Dermis microvascular lymphatic vessel endothelial cell (primary cell): ENCODE data around the gene PPP1R9B. TPM values are rescaled to one million over a fixed set of nuclear protein-coding genes. Genes with fewer than 3 reads are reported as not detected.

Source experiments
- DNase-seq, 2 donors: peaks; one replicate each; pipeline versions ENCODE4 v3.0.0 to v3.0.0-alpha.2; 2010; ENCODE audit warnings: low read depth in 2 of 2
- total RNA-seq: library from RNA; depleted of rRNA; stranded (reverse); fragments of >200 nt; gene quantifications from 2 replicates; pipeline ENCODE4 v1.2.1, GENCODE V29; 2014

Gene PPP1R9B, protein sequence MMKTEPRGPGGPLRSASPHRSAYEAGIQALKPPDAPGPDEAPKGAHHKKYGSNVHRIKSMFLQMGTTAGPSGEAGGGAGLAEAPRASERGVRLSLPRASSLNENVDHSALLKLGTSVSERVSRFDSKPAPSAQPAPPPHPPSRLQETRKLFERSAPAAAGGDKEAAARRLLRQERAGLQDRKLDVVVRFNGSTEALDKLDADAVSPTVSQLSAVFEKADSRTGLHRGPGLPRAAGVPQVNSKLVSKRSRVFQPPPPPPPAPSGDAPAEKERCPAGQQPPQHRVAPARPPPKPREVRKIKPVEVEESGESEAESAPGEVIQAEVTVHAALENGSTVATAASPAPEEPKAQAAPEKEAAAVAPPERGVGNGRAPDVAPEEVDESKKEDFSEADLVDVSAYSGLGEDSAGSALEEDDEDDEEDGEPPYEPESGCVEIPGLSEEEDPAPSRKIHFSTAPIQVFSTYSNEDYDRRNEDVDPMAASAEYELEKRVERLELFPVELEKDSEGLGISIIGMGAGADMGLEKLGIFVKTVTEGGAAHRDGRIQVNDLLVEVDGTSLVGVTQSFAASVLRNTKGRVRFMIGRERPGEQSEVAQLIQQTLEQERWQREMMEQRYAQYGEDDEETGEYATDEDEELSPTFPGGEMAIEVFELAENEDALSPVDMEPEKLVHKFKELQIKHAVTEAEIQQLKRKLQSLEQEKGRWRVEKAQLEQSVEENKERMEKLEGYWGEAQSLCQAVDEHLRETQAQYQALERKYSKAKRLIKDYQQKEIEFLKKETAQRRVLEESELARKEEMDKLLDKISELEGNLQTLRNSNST
- 21.3 and 23.6 TPM in 2 replicates for total RNA-seq

DNA sequence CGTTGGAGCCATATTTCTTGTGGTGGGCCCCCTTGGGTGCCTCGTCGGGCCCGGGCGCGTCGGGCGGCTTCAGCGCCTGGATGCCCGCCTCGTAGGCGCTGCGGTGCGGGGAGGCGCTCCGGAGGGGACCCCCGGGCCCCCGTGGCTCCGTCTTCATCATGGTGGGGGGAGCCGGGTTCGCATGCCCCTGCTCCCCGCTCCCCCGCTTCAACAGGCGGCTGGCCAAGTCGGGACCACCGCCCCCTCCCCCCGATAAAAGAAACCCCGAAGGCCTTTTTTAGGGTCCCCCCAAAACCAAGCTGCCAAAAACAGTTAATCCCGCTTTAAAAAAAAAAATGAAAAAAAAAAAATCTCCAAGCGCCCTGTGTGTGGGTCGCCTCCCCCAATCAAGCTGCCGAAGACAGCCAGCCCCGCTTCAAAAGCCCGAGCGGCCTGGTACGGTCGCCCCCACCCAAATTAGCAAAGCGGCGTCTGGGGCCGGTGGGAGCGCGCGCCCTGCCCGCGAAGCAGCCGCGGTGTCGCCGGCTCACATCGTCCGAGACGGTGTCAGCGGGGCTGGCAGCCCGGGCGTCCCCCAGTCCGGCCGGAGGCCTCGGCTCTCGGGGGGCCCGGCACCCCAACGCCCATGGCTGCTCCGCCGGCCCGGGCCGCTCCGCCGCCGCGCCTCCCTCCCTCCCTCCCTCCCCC, at the start of gene PPP1R9B:
PPP1R9B (minus strand) TSS at position 324 of the 687 bp plus-strand sequence; CDS start at position 160, 164 bp downstream.
- DNase-seq: no peak

DNA sequence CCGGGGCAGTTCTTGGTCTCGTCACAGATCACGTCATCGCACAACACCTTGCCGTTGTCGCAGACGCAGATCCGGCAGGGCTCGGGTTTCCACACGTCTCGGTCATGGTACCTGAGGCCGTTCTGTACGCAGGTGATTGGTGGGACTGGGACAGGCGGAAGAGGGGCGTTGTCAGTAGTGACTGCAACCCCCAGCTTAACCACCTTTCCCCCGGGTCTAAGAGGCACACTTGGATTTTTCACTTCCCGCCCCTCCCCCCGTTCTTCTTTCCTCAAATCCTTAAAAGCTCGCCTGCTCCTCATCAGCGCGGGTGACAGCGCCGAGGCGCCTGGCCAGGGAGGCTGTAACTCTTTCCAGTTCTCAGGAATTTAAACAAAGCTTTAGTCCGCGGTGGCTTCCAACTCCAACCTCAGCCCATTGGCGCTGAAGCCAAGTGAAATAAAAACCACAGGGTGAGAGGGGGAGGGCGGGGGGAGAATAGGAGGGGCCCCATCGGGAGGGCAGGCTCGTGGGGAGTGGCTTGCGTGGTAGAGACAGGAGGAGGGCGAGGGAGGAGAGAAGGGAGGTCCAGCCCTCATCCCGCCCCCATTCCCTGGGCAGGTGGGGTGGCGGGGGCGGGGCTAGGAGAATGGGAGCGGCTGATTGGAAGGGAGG, 49.5 kb upstream of the PPP1R9B start:
- DNase-seq: peak; percentile 61 to 74

DNA sequence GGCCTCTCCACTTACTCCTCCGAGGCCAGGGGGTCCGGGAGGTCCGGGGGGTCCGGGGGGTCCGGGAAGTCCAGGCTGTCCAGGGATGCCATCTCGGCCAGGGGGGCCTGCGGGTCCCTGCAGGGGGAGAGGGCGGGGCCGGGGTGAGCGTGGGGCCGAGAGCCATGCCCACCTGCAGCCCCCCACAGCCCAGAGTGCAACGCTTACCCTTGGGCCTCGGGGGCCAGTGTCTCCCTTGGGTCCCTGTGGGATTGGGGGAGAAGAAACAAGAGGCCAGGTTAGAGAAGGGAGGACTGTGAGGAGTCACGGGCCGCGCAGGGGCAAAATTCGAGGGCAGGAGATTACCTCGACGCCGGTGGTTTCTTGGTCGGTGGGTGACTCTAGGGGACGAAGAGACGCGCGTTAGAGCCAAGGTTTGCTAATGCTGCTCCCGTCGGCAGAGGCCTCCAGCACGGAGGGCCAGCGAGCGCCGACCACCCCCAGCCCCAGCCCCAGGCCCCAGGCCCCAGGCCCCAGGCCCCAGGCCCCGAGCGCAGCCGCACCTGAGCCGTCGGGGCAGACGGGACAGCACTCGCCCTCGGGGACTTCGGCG, 48.8 kb upstream of the PPP1R9B start:
- DNase-seq: no peak

DNA sequence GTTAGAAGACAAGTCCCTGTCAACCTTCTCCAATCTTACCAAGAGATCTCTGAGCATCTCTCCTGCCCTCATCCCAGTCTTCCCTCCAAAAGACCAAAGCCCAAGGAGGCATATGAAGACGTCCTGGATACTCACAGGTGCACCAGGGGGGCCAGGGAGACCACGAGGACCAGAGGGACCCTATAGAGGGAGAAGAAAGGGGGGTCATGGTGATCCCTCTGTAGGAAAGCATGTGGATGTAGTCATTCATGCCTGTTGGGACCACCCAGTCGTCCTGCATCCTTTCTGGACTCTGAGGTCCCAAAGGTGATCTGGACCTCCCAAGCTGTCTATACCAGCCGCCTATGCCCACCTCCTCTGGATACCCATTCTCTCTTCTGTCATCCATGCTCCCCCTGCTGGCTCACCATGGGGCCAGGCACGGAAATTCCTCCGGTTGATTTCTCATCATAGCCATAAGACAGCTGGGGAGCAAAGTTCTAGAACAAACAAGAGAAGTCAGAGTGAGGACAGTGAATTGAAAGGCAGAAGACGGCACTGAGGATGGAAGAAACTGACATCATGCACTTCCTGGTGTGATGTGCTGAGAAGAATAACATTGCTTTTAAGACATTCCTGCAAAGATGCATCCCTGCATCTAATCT, 47.7 kb upstream of the PPP1R9B start:
- peak; percentile 36 to 70 for DNase-seq

DNA sequence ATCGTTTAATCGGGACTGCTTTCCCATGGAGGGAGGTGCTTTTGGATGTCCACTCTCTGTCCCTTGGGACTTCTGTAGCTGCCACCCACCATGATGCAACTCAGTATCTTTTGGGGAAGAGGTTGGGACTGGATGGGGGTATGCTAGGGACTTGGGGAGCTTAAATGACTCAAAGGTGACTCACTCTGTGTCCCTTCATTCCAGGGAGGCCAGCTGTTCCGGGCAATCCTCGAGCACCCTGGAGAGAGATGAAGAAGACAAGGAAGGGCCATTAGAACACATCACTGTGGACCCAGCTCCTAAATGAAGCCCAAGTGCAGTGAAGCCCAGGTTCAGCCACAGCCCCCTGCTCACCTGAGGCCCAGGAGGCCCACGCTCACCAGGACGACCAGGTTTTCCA, 46.3 kb upstream of the PPP1R9B start:
- no peak for DNase-seq

DNA sequence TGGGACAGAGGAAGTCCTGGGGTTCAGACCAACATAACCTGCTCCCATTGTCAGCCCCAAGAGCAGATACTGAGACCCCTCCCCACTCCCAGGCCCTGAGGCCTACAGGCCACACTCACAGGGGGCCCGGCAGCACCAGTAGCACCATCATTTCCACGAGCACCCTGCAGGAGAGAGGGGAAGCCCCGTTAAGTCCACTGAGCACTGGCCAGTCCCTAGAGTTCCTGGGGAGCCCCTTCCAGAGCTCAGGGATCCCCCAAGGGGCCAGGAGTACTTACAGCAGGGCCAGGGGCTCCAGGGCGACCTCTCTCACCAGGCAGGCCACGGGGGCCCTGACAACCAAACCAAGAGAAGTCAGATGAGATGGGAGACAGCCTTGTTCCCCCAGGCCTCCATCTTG, 45.6 kb upstream of the PPP1R9B start:
- DNase-seq: no peak

DNA sequence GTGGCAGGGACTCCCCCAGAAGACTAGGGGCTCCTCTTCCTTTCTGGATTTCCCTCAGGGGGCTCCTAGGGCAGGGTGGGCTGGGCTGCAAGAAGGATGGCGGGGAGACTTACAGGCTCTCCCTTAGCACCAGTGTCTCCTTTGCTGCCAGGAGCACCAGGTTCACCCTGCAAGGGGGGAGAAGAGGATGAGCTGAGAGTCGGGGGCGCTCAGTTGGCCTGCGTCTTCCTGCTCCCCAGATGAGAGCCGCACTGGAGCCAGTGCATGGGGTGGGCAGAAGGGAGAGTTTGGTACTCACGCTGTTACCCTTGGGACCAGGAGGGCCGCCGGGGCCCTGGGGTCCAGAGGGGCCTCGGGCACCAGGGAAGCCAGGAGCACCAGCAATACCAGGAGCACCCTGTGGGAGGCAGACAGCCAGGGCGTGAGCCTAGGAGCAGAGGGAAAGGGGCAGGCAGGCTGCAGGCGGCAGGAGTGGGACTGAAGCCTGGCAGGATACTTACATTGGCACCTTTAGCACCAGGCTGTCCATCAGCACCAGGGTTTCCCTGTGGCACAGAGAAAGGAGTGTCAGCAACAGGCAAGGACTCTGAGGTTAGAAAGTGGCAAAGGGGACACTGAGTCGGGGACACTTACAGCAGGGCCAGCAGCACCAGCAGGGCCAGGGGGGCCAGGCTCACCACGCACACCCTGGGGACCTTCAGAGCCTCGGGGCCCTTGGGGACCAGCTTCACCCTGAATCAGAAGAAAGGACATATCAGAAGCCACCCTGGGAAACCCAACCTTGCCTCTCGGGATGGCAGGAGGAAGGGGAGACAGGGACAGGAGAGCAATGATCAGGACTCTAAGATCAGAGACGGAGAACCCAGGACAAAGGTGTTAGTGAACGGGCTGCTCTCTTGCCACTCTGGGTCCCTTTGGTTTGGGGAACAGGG, 44.7 kb upstream of the PPP1R9B start:
- DNase-seq: no peak

DNA sequence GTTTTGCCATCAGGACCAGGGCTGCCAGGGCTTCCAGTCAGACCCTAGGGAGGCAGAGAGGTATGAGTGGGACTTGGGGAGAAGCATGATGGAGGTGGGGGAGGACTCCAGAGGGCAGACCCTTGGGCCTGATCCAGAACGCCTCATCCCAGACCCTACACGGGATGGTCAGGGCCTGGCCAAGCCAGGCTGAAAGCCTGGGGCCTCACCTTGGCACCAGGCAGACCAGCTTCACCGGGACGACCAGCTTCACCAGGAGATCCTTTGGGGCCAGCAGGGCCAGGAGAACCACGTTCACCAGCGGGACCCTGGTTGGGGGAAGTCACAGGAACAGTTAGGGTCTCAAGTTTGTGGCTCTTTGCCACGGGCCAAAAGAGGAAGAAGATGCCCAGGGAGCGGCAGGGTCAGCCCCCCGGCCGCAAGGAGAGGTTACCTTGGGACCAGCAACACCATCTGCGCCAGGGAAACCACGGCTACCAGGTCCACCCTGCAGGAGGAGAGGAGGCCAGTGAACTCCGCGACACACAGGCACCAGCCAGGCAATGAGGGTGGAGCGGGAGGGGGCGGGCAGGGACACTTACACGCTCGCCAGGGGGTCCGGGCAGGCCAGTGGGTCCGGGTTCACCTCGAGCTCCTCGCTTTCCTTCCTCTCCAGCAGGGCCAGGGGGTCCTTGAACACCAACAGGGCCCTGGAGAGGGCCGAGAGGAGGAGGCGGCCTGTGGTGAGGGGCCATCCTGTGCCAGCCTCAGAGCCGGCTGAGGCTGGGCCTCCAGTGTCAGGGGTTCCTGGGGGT, 43.9 kb upstream of the PPP1R9B start:
- no peak for DNase-seq

DNA sequence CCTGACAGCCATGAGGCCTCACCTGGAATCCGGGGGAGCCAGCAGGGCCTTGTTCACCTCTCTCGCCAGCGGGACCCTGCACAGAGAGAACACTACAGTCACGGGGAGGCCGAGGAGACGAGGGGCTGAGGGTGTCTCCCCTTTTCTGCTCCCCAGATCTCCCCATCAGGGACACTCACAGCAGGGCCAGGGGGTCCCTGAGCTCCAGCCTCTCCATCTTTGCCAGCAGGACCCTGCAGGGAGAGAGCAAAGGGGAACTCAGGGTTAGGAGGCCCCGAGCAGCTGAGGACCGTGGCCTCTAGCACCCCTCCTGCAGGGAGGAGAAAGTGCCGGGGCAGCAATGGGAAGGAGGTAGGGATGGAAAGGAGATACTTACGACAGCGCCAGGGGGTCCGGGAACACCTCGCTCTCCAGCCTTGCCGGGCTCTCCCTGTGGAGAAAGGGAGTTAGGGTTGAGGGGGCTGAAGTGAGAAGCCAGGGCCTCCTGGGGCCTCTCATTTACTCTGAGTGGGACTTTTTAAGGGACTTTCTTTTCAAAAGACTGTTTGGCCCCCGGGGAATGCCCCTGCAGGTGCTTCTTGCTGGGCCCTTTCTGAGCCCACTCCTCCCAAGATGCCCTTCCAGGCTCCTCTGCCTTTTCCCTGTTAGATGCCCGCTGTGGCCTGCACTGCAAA, 42.3 kb upstream of the PPP1R9B start:
- no peak for DNase-seq

DNA sequence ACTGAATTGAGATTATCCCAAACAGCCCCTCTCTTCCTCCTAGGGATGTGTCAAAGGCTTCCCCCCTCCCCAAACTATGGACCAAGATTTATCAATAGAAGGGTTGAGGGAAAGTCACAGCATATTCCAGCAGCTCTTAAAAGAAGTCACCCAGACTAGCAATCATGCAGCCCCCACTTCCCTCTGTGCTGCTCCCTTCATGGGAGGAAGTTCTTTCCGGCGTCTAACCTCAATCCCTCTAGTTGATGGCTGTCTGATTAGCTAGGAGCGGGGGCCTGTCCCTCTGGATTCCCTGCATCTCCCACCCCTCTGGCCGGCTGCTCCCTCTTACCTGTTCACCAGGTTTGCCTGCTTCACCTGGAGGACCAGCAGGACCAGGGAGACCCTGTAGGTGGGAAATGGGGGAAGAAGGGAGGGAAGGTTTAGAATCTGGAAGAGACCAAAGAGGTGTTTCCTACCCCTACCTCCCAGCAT, 41.7 kb upstream of the PPP1R9B start:
- DNase-seq: no peak

DNA sequence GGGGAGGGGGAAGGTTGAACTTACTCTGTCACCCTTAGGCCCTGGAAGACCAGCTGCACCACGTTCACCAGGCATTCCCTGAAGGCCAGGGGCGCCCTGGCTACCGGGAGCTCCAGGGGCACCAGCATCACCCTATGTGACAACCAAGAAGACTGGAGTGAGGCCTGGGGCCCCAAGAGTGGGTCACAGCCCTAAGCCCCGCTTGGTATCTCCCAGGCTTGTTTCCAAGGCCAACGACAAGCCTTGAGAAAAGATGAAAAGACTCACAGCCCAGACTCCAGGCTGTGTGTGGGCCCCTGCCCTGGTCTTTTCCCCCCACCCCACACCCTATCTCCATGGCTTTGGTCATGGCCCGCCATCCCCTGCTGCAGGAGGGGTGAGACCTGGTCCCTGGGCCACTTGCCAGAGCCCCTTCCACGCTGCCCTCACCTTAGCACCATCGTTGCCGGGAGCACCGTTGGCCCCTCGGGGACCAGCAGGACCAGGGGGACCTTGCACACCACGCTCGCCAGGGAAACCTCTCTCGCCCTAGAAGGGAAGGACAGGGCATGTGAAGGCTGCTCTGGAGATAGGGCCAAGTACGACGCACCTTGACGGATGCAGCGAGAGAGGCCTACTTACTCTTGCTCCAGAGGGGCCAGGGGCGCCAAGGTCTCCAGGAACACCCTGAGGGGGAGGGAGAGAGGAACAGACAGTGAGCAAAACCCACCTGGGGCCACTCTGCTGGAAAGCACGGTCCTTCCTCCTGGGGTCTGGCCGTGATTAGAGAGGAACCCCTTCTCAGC, 41.1 kb upstream of the PPP1R9B start:
- DNase-seq: no peak

DNA sequence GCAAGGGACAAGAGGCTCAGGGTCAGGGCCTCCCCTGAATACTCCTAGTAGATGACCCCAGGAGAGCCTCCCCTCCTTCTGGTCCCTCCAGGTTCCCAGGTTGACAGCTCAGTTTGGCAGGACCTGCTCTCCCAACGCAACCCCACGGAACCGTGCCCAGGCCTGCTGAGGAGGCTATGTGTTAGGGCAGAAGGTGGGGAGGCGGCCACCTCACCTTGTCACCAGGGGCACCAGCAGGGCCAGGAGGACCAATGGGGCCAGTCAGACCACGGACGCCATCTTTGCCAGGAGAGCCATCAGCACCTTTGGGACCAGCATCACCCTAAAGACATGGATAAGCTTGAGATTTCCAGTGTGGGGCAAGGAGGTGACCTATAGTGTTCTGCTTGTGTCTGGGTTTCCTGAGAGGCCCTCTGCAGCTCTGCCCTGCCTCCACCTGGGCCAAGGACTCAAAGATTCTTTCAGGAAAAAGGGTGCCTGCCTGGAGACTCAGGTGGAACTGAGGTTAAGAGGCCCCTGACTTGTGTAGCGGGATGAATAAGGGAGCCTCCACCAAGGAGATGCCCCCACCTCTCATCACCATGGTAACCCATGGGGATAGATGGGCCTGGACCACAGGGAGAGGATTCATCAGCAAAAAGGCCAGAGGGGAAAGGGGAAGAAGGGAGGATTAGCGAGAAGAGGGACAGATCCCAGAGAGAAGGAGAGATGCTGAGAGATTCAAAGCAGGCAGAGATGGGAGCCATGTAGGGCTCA, 40.3 kb upstream of the PPP1R9B start:
- no peak for DNase-seq

DNA sequence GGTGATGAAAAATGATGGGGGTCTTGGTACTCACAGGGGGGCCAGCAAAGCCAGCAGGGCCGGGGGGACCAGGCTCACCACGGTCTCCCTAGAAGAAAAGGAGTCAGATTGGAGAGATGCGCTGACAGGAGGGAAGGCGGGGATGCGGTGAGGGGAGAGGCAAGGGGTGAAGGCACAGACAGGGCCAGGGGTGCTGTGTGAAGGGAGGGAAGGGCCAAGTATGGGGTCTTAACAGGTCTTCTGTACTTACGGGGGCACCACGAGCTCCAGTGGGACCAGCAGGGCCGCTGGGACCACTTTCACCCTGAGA, 39.8 kb upstream of the PPP1R9B start:
- DNase-seq: no peak

DNA sequence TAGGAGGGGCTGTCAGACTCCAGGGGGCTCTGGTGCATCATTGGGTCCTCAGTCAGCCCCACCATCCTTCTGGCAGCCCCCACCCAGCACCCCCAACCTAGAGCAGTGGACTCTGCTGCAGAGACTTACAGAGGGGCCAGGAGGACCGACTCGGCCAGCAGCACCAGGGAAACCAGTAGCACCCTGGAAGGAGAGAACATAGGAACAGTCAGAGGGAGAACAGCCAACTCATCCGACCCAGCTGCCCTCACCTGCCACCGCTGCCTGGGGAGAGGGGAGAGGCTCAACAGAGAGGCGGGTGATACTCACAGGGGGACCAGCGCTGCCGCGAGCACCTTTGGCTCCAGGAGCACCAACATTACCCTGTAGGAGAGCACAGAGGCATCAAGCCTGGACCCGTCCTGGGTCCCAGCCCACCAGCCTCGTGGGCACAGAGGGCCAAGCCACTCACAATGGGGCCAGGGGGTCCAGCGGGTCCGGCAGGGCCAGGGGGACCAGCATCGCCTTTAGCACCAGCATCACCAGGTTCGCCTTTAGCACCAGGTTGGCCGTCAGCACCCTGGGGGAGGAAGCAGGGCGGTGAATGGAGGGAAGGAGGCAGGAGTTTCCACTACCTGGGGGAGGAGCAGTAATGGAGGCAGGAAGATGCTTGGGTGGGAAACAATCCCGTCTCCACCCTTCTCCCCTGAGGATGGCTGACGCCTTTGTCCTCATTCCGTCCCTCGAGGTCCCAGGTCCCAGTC, 39.2 kb upstream of the PPP1R9B start:
- DNase-seq: no peak

DNA sequence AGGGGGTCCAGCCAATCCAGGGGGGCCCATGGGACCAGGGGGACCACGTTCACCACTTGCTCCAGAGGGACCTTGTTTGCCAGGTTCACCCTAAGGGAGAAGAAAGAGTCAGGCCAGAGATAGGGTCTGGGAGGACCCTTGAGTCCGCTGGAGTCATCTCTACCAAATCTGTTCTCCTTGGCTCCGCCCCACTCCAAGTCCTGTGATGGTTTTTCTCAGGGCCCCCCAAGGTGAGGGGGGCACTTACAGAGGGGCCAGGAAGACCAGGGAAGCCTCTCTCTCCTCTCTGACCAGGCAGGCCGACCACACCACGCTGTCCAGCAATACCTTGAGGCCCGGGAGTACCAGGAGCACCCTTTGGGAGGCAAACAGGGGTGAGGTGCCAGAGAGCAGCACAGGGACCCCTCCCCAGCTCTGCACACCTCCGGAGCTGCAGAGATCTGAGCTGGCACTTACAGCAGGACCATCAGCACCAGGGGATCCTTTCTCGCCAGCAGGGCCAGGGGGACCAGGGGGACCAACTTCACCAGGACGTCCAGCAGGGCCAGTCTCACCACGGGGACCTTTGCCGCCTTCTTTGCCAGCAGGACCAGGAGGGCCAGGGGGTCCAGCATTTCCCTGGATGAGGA, 38.6 kb upstream of the PPP1R9B start:
- DNase-seq: no peak

DNA sequence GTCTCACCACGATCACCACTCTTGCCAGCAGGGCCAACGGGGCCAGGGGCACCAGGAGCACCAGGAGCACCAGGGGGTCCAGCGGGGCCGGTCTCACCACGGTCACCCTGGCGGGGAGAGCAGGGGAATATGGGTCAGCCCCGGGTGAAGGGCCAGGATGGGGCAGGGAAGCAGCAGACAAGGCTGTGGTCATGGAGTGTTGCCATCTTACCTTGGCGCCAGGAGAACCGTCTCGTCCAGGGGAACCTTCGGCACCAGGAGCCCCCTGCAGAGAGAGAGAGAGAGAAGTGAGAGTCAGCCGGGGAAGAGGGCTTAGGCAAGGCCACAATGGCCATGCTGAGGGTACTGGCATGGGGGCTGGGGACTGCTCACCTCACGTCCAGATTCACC, 38.0 kb upstream of the PPP1R9B start:
- no peak for DNase-seq
